NCI-H146 treated with DMSO at 0.1 percent for 48 hours (cell line): Measurements from ENCODE around the gene ABHD16A.

Source experiments
- DNase-seq: peaks from one replicate; lab custom pipeline; 2025; ENCODE audit not compliant: unreplicated experiment; lab: John Stamatoyannopoulos, UW

ABHD16A gene

GRCh38 chr6:31642798-31643570 is 60.1 kb downstream of the ABHD16A start:
- DNase-seq: no peak

GRCh38 chr6:31641370-31641769 is 61.8 kb downstream of the ABHD16A start:
- DNase-seq: no peak

GRCh38 chr6:31640612-31641011 is 62.5 kb downstream of the ABHD16A start:
- no peak for DNase-seq

GRCh38 chr6:31639449-31639861 is 63.7 kb downstream of the ABHD16A start:
- DNase-seq: no peak

- DNase-seq: no peak
These were observed 64.1 kb downstream of the ABHD16A start for GRCh38 chr6:31639043-31639442.
